ENCODE results near the gene PTGES2. TPM values are rescaled to one million over a fixed set of nuclear protein-coding genes. Genes with fewer than 3 reads are reported as not detected.
A peak's percentile ranks its signal among the peaks of the same experiment; 100 is the strongest.

PTGES2 gene
- total and polyA plus RNA-seq, 9 of the 15 experiments (the other 6 are each of a cell fraction or from before 2014, with no cell fraction given) = 2.4 to 196 (median 90.1) TPM

- no peaks in the 10 kb centered on the region for H3K27me3 ChIP-seq (ENCODE audit: control insufficient read depth in 2 of 2, insufficient read depth in 2 of 2, low read length in 2 of 2)
- H3K27ac ChIP-seq (ENCODE audit: extremely low read depth, low read depth, low read length) = no peak overlapping the region
- ATAC-seq = no peak
- intact Hi-C loops (cut with micrococcal nuclease) (loop anchor here (5.0 kb wide), 1 partner anchor 45 kb away; no protein-coding TSS in a partner anchor), in situ Hi-C loops (cut with MboI) (no loop called here)
- H3K79me2 ChIP-seq (ENCODE audit: control insufficient read depth, insufficient read depth, low read length) = peaks cover 27% of the 10 kb centered on the region
- H3K4me1 ChIP-seq (replicated peaks in 1 of 2; ENCODE audit: control insufficient read depth in 2 of 2, insufficient read depth in 2 of 2, low read length in 2 of 2) = peaks cover 10 to 50% of the 10 kb centered on the region in 2 experiments
- peaks cover 18% of the 10 kb centered on the region; the same call in 1 of the 2 replicates for H4K20me1 ChIP-seq (replicated peaks; ENCODE audit: control insufficient read depth, insufficient read depth, low read length)
- H3K9ac ChIP-seq (ENCODE audit: insufficient read depth in 1 of 2, low read depth in 2 of 2, low read length in 2 of 2) = peak overlapping the region in 1 of 2 experiments; percentile 26; a peak in 2 of 4 replicates
- H3K4me2 ChIP-seq (ENCODE audit: insufficient read depth, low read length) = no peak overlapping the region
- FAIRE-seq = no peak
- no peak overlapping the region for H2AFZ ChIP-seq (ENCODE audit: low read depth, low read length)
- CTCF ChIA-PET (ENCODE audit: low intra/inter-chr PET ratio) = no interaction called here
- peaks cover 51% of the 10 kb centered on the region for H3K36me3 ChIP-seq (ENCODE audit: control insufficient read depth, insufficient read depth, low read length)
- DNase-seq (ENCODE audit: extremely low read depth in 1 of 4, low spot score in 3 of 4) = no peak
- WGBS (ENCODE audit: insufficient coverage, low coverage, missing lambda C conversion rate) = 86% methylated on average over 10 of the region's 10 CpGs
- POLR2A ChIA-PET = interaction anchor here (0.6 to 11.0 kb wide), 9 partner anchors 11 to 148 kb away, joined by 3 to 155 read pairs (median 5); no protein-coding TSS in a partner anchor
- no TSS peak for BruUV-seq (replicated peaks)
- no peaks in the 10 kb centered on the region for H3K9me1 ChIP-seq (ENCODE audit: control insufficient read depth, insufficient read depth, low read length)
- H3K4me3 ChIP-seq = no peak overlapping the region
- no peaks in the 10 kb centered on the region for H3K9me3 ChIP-seq (replicated peaks; ENCODE audit: control insufficient read depth, insufficient read depth, low read depth, low read length)
- TF ChIP-seq FOXA1 (IDR thresholded peaks at IDR 0.05; ENCODE audit: borderline replicate concordance) (no peak), ATF1 (CRISPR knock-in tag; IDR thresholded peaks at IDR 0.05) (no peak), ATF1 (tag; IDR thresholded peaks at IDR 0.05) (no peak), RBBP5 (IDR thresholded peaks at IDR 0.05; ENCODE audit: borderline replicate concordance, insufficient read depth, low read length, poor library complexity, severe bottlenecking) (no peak), ZNF277 (CRISPR knock-in tag; IDR thresholded peaks at IDR 0.05; ENCODE audit: borderline replicate concordance) (0 out of 2 replicates have a peak, but pooled peaks have one; percentile 20), CEBPB (tag; IDR thresholded peaks at IDR 0.05) (0 out of 2 replicates have a peak, but pooled peaks have one; percentile 7), IRF1 (CRISPR knock-in tag; IDR thresholded peaks at IDR 0.05; ENCODE audit: borderline replicate concordance) (no peak), ELF2 (CRISPR knock-in tag; IDR thresholded peaks at IDR 0.05) (no peak), MAFK (IDR thresholded peaks at IDR 0.05; ENCODE audit: low read length) (0 out of 2 replicates have a peak, but pooled peaks have one; percentile 8), ZNF76 (CRISPR knock-in tag; IDR thresholded peaks at IDR 0.05; ENCODE audit: borderline replicate concordance) (no peak), ZNF12 (CRISPR knock-in tag; IDR thresholded peaks at IDR 0.05) (no peak), PHF8 (IDR thresholded peaks at IDR 0.05; ENCODE audit: borderline replicate concordance, low read length) (peak; percentile 5; the same call in 1 of the 2 replicates), HCFC1 (IDR thresholded peaks at IDR 0.05; ENCODE audit: low read depth, low read length) (0 out of 2 replicates have a peak, but pooled peaks have one; percentile 10), POLR2G (IDR thresholded peaks at IDR 0.05; ENCODE audit: low read depth, low read length) (peak; percentile 38; the same call in 1 of the 2 replicates), ZFP36 (IDR thresholded peaks at IDR 0.05; ENCODE audit: low read depth, low read length, partially characterized antibody) (peak; percentile 97), OTX1 (CRISPR knock-in tag; IDR thresholded peaks at IDR 0.05) (0 out of 2 replicates have a peak, but pooled peaks have one; percentile 0), POLR2B (IDR thresholded peaks at IDR 0.05; ENCODE audit: low read depth, partially characterized antibody) (peak; percentile 35), ZNF436 (CRISPR knock-in tag; IDR thresholded peaks at IDR 0.05) (peak; percentile 66; the same call in 1 of the 2 replicates), USF2 (CRISPR knock-in tag; IDR thresholded peaks at IDR 0.05) (no peak)
Observed at GRCh38 chr9:128162215-128163026, 34.9 kb upstream of the PTGES2 start.
